Upper lobe of left lung (tissue), 4 donors: ENCODE data around the gene SP6.

Experiments
- EP300 ChIP-seq, 4 donors: sonication (generic); formaldehyde crosslinking; IDR thresholded peaks; one replicate each; pipeline ENCODE4 v1.5.1; 2017; ENCODE audit warnings: antibody characterized with exemption in 4 of 4, control low read depth in 2 of 4
- POLR2A ChIP-seq, 4 donors: fragments of 450-650 bp; IDR thresholded peaks; one replicate each; pipeline ENCODE4 v1.5.1; 2016 to 2017; ENCODE audit warnings: antibody characterized with exemption in 4 of 4, mild to moderate bottlenecking in 2 of 4
- POLR2AphosphoS5 ChIP-seq, 2 donors: sonication (generic); formaldehyde crosslinking; IDR thresholded peaks; one replicate each; pipeline ENCODE4 v1.5.1; 2017; ENCODE audit warnings: antibody characterized with exemption in 2 of 2
- TF ChIP-seq, protein P1 (sequence below), 6 experiments: fragments of 450-650 bp in 4 of 6; fragments of 200-600 bp in 2 of 6; sonication (generic) in 2 of 6; IDR thresholded peaks; one replicate each; pipeline ENCODE4 v1.5.1; 2016 to 2019; ENCODE audit warnings: antibody characterized with exemption in 6 of 6

DNA sequence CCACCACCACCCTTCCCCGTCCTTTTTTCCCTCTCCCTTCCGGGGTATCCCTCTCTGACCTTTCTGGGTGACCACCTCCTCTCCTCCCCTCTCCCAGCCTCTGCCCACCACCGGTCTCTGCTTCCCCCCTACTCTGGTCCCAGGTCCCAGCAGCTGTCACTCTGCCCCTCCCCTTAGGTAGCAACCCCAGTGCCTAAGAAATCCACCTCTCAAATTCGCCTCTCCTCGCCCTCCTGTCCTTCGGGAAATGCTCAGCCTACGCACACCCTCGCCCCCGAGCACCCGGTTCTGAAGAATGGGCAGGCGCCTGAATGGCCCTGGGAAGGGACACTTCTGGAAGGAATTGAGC, 775 bp upstream of the SP6 start:
- no peak for TF ChIP-seq EP300 (IDR thresholded peaks at IDR 0.05)
- TF ChIP-seq, protein P1, sequence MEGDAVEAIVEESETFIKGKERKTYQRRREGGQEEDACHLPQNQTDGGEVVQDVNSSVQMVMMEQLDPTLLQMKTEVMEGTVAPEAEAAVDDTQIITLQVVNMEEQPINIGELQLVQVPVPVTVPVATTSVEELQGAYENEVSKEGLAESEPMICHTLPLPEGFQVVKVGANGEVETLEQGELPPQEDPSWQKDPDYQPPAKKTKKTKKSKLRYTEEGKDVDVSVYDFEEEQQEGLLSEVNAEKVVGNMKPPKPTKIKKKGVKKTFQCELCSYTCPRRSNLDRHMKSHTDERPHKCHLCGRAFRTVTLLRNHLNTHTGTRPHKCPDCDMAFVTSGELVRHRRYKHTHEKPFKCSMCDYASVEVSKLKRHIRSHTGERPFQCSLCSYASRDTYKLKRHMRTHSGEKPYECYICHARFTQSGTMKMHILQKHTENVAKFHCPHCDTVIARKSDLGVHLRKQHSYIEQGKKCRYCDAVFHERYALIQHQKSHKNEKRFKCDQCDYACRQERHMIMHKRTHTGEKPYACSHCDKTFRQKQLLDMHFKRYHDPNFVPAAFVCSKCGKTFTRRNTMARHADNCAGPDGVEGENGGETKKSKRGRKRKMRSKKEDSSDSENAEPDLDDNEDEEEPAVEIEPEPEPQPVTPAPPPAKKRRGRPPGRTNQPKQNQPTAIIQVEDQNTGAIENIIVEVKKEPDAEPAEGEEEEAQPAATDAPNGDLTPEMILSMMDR (IDR thresholded peaks at IDR 0.05), result no peak
- no peak for TF ChIP-seq POLR2AphosphoS5 (IDR thresholded peaks at IDR 0.05)
- TF ChIP-seq POLR2A (IDR thresholded peaks at IDR 0.05), result no peak
